IPS-18a (cell line): ENCODE results near the gene SAMD11.

Experiments
- H3K27ac ChIP-seq: one replicate; pipeline ENCODE4 v1.5.1; 2013; ENCODE audit warnings: low read length
- H3K27me3 ChIP-seq: one replicate; pipeline ENCODE4 v1.6.1; 2013; ENCODE audit warnings: mild to moderate bottlenecking, low read length; ENCODE audit not compliant: control insufficient read depth, insufficient read depth
- H3K36me3 ChIP-seq: one replicate; pipeline ENCODE4 v1.6.1; 2013; ENCODE audit warnings: low read depth, low read length; ENCODE audit not compliant: control insufficient read depth
- H3K4me1 ChIP-seq: one replicate; pipeline ENCODE4 v1.6.1; 2013; ENCODE audit warnings: low read depth, low read length; ENCODE audit not compliant: control insufficient read depth
- H3K4me3 ChIP-seq: one replicate; pipeline ENCODE4 v1.5.1; 2013; ENCODE audit warnings: low read length
- H3K9ac ChIP-seq: one replicate; pipeline ENCODE4 v1.6.1; 2013; ENCODE audit warnings: mild to moderate bottlenecking, low read length, moderate library complexity
- H3K9me3 ChIP-seq: one replicate; pipeline ENCODE4 v1.6.1; 2013; ENCODE audit warnings: low read depth, low read length; ENCODE audit not compliant: control insufficient read depth

Gene SAMD11

GRCh38 chr1:920521-920920, 3.2 kb upstream of the SAMD11 start:
- Histone ChIP-seq H3K27me3 (peaks cover 100% of the 10 kb centered on the region), H3K36me3 (no peaks in the 10 kb centered on the region), H3K4me1 (peaks cover 5% of the 10 kb centered on the region), H3K9ac (no peak overlapping the region), H3K4me3 (no peak overlapping the region), H3K27ac (no peak overlapping the region), H3K9me3 (no peaks in the 10 kb centered on the region)

GRCh38 chr1:921011-921837, 2.5 kb upstream of the SAMD11 start:
- H3K9ac ChIP-seq = no peak overlapping the region

GRCh38 chr1:923991-924655, 400 bp downstream of the SAMD11 start:
- no peak overlapping the region for H3K9ac ChIP-seq
- H3K4me3 ChIP-seq = no peak overlapping the region
- H3K27ac ChIP-seq = no peak overlapping the region
- no peaks in the 10 kb centered on the region for H3K9me3 ChIP-seq
- no peaks in the 10 kb centered on the region for H3K36me3 ChIP-seq
- H3K27me3 ChIP-seq = peaks cover 100% of the 10 kb centered on the region
- peaks cover 5% of the 10 kb centered on the region for H3K4me1 ChIP-seq

More at GRCh38 chr1:921011-921837, 2.5 kb upstream of the SAMD11 start:
- H3K9me3 ChIP-seq = no peaks in the 10 kb centered on the region
- no peak overlapping the region for H3K4me3 ChIP-seq
- no peak overlapping the region for H3K27ac ChIP-seq
- H3K4me1 ChIP-seq = peaks cover 5% of the 10 kb centered on the region
- H3K27me3 ChIP-seq = peaks cover 100% of the 10 kb centered on the region
- no peaks in the 10 kb centered on the region for H3K36me3 ChIP-seq

GRCh38 chr1:924656-925560, 1.2 kb downstream of the SAMD11 start:
- no peaks in the 10 kb centered on the region for H3K36me3 ChIP-seq
- H3K27ac ChIP-seq = no peak overlapping the region
- peaks cover 5% of the 10 kb centered on the region for H3K4me1 ChIP-seq
- no peak overlapping the region for H3K9ac ChIP-seq
- peaks cover 100% of the 10 kb centered on the region for H3K27me3 ChIP-seq
- H3K9me3 ChIP-seq = no peaks in the 10 kb centered on the region
- H3K4me3 ChIP-seq = peak overlapping the region; percentile 35

DNA sequence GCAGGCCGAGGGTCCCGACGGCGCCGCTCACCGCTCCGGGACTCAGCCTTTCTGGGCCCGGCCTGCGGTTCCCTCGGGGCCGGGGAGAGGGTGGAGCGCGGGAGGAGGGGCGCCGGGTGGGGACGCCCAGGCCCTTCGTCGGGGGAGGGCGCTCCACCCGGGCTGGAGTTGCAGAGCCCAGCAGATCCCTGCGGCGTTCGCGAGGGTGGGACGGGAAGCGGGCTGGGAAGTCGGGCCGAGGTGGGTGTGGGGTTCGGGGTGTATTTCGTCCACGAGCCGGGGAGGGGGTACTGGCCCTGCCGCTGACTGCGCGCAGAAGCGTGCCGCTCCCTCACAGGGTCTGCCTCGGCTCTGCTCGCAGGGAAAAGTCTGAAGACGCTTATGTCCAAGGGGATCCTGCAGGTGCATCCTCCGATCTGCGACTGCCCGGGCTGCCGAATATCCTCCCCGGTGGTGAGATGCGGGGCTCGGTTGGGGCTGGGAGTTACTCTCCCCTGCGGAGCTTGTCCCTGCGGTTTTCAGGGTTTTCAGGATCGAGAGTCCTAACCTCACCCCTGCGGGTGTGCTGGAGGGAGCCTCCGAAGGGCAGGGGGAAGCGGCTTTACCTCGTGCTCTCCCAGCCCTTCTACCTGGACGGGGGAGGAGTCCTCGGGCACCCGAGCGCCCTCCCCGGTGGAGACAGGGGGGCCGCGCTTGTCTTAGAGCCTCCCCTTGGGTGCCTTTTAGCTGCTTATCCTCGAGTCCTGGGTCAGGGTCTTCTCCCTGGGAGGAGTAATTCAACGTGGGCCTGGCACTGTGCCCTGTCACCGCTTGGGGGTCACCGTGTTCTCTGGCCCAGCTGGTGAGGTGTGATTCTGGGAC, 2.1 kb downstream of the SAMD11 start:
- Histone ChIP-seq H3K9me3 (no peaks in the 10 kb centered on the region), H3K4me3 (peak overlapping the region; percentile 13), H3K9ac (no peak overlapping the region), H3K36me3 (no peaks in the 10 kb centered on the region), H3K27ac (no peak overlapping the region), H3K27me3 (peaks cover 100% of the 10 kb centered on the region), H3K4me1 (peaks cover 1% of the 10 kb centered on the region)

GRCh38 chr1:927234-927633, 3.5 kb downstream of the SAMD11 start:
- Histone ChIP-seq H3K27ac (no peak overlapping the region), H3K4me1 (no peaks in the 10 kb centered on the region), H3K36me3 (no peaks in the 10 kb centered on the region), H3K4me3 (no peak overlapping the region), H3K27me3 (peaks cover 100% of the 10 kb centered on the region), H3K9me3 (no peaks in the 10 kb centered on the region), H3K9ac (no peak overlapping the region)

DNA sequence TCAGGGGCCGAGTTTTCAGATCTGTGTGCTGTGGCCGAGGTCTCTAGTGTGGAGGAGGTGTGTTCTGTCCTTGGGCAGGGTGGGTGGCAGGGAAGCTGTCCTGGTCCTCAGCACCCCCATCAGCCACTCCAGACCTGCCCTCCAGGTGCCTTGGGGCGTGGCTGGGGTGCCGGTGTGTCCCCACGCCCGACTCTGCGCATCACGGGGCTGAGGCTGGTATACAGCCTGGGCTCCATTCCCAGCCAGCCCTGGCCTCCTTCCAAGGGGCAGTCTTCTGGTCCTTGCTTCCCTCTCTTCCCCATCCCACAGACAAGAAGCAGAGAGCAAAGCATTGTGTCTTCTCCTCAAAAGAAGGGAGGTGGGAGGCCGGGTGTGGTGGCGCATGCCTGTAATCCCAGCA, 4.0 kb downstream of the SAMD11 start:
- no peak overlapping the region for H3K4me3 ChIP-seq
- H3K9ac ChIP-seq = no peak overlapping the region
- H3K4me1 ChIP-seq = no peaks in the 10 kb centered on the region
- H3K9me3 ChIP-seq = no peaks in the 10 kb centered on the region
- H3K27me3 ChIP-seq = peaks cover 100% of the 10 kb centered on the region
- no peaks in the 10 kb centered on the region for H3K36me3 ChIP-seq
- H3K27ac ChIP-seq = no peak overlapping the region

GRCh38 chr1:928825-929661, 5.3 kb downstream of the SAMD11 start:
- Histone ChIP-seq H3K27me3 (peaks cover 99% of the 10 kb centered on the region), H3K36me3 (no peaks in the 10 kb centered on the region), H3K9ac (no peak overlapping the region)

GRCh38 chr1:929712-930632, 6.2 kb downstream of the SAMD11 start:
- H3K27ac ChIP-seq = no peak overlapping the region
- H3K4me3 ChIP-seq = no peak overlapping the region
- no peaks in the 10 kb centered on the region for H3K36me3 ChIP-seq
- H3K27me3 ChIP-seq = peaks cover 93% of the 10 kb centered on the region
- no peaks in the 10 kb centered on the region for H3K9me3 ChIP-seq
- H3K9ac ChIP-seq = no peak overlapping the region
- no peaks in the 10 kb centered on the region for H3K4me1 ChIP-seq

More at GRCh38 chr1:928825-929661, 5.3 kb downstream of the SAMD11 start:
- no peak overlapping the region for H3K4me3 ChIP-seq
- H3K27ac ChIP-seq = no peak overlapping the region
- no peaks in the 10 kb centered on the region for H3K9me3 ChIP-seq
- no peaks in the 10 kb centered on the region for H3K4me1 ChIP-seq
